BE2C (cell line): ENCODE measurements around the gene ADGRB3.
"Not testable (repeated sequence)": the region's sequence is repeated elsewhere in the genome, so short reads cannot be mapped to it uniquely, and the experiment has no call there.

Experiments used
- DNase-seq: peaks from one replicate; pipeline ENCODE4 v3.0.0-alpha.2; 2020
- H3K27me3 ChIP-seq: fragments of 250-450 bp; sonication (Bioruptor Pico); 2 replicates; pipeline ENCODE4 v1.5.1; 2020; ENCODE audit warnings: mild to moderate bottlenecking
- H3K36me3 ChIP-seq: fragments of 250-450 bp; sonication (Bioruptor Pico); 2 replicates; pipeline ENCODE4 v1.5.1; 2020; ENCODE audit warnings: mild to moderate bottlenecking
- H3K4me1 ChIP-seq: fragments of 250-450 bp; sonication (Bioruptor Pico); 2 replicates; pipeline ENCODE4 v1.5.1; 2020
- H3K4me3 ChIP-seq: 2 replicates; pipeline ENCODE4 v1.5.1; 2011; ENCODE audit warnings: low read depth, low read length
- H3K9me3 ChIP-seq: fragments of 250-450 bp; sonication (Bioruptor Pico); 2 replicates; pipeline ENCODE4 v1.5.1; 2020
- CTCF ChIP-seq: IDR thresholded peaks from 2 replicates; pipeline ENCODE4 v1.5.1; 2012; ENCODE audit warnings: mild to moderate bottlenecking, low read depth, low read length

Gene ADGRB3

GRCh38 chr6:68655028-68655427, 19.9 kb downstream of the ADGRB3 start:
- TF ChIP-seq CTCF = no peak
- Histone ChIP-seq H3K9me3 (no peaks in the 10 kb centered on the region; the same call in 1 of the 2 replicates), H3K4me3 (no peak overlapping the region), H3K36me3 (no peaks in the 10 kb centered on the region; the same call in 1 of the 2 replicates), H3K27me3 (no peaks in the 10 kb centered on the region), H3K4me1 (peaks cover 25% of the 10 kb centered on the region)
- no peak for DNase-seq

GRCh38 chr6:68657374-68658139, 22.5 kb downstream of the ADGRB3 start:
- Histone ChIP-seq H3K9me3 (no peaks in the 10 kb centered on the region; the same call in 1 of the 2 replicates), H3K4me1 (peaks cover 17% of the 10 kb centered on the region), H3K27me3 (no peaks in the 10 kb centered on the region), H3K4me3 (no peak overlapping the region), H3K36me3 (no peaks in the 10 kb centered on the region; the same call in 1 of the 2 replicates)
- TF ChIP-seq CTCF = no peak
- no peak for DNase-seq

- H3K27me3 ChIP-seq = no peaks in the 10 kb centered on the region
- H3K4me3 ChIP-seq = no peak overlapping the region
- no peak for DNase-seq
- no peaks in the 10 kb centered on the region; the same call in 1 of the 2 replicates for H3K9me3 ChIP-seq
- H3K36me3 ChIP-seq = no peaks in the 10 kb centered on the region
- peaks cover 13% of the 10 kb centered on the region for H3K4me1 ChIP-seq
- no peak for TF ChIP-seq CTCF
These were observed 23.3 kb downstream of the ADGRB3 start for GRCh38 chr6:68658338-68658737.

GRCh38 chr6:68673255-68673654, 38.2 kb downstream of the ADGRB3 start:
- no peak for TF ChIP-seq CTCF
- DNase-seq = no peak
- Histone ChIP-seq H3K27me3 (no peaks in the 10 kb centered on the region), H3K9me3 (no peaks in the 10 kb centered on the region), H3K4me3 (no peak overlapping the region), H3K4me1 (peaks cover 11% of the 10 kb centered on the region), H3K36me3 (peaks cover 4% of the 10 kb centered on the region; the same call in 1 of the 2 replicates)

GRCh38 chr6:68675548-68675947, 40.5 kb downstream of the ADGRB3 start:
- Histone ChIP-seq H3K9me3 (no peaks in the 10 kb centered on the region), H3K4me3 (no peak overlapping the region), H3K27me3 (no peaks in the 10 kb centered on the region), H3K4me1 (peaks cover 11% of the 10 kb centered on the region), H3K36me3 (no peaks in the 10 kb centered on the region)
- no peak for DNase-seq
- TF ChIP-seq CTCF = no peak

- not testable (repeated sequence) for H3K4me3 ChIP-seq, H3K27me3 ChIP-seq, H3K9me3 ChIP-seq, H3K36me3 ChIP-seq, DNase-seq
- peaks cover 11% of the 10 kb centered on the region for H3K4me1 ChIP-seq
These were observed 41.0 kb downstream of the ADGRB3 start for GRCh38 chr6:68676094-68676493.
